HEK293 (cell line): ENCODE data around the gene SHROOM4.

ENCODE experiments used
- KLF1 ChIP-seq: fragments of 450-650 bp; formaldehyde crosslinking; IDR thresholded peaks from 2 replicates; pipeline ENCODE4 v1.5.1; 2016; ENCODE audit warnings: missing biosample characterization, missing genetic modification characterization
- OVOL3 ChIP-seq: fragments of 450-650 bp; formaldehyde crosslinking; IDR thresholded peaks from 2 replicates; pipeline ENCODE4 v1.5.1; 2016; ENCODE audit warnings: missing biosample characterization, missing genetic modification characterization
- PRDM4 ChIP-seq: fragments of 450-650 bp; formaldehyde crosslinking; IDR thresholded peaks from 2 replicates; pipeline ENCODE4 v1.5.1; 2017; ENCODE audit warnings: missing biosample characterization, missing genetic modification characterization
- SCRT2 ChIP-seq: fragments of 450-650 bp; formaldehyde crosslinking; IDR thresholded peaks from 2 replicates; pipeline ENCODE4 v1.5.1; 2016; ENCODE audit warnings: missing biosample characterization, missing genetic modification characterization
- TCF7L2 ChIP-seq: IDR thresholded peaks from 2 replicates; pipeline ENCODE4 v1.6.1; 2011; ENCODE audit warnings: low read depth, mild to moderate bottlenecking, inconsistent platforms, low read length, moderate library complexity, borderline replicate concordance
- YY1 ChIP-seq: fragments of 450-650 bp; formaldehyde crosslinking; IDR thresholded peaks from 2 replicates; pipeline ENCODE4 v1.5.1; 2018; ENCODE audit warnings: missing biosample characterization, missing genetic modification characterization
- ZBTB21 ChIP-seq: fragments of 450-650 bp; formaldehyde crosslinking; IDR thresholded peaks from 2 replicates; pipeline ENCODE4 v1.5.1; 2017; ENCODE audit warnings: missing biosample characterization, missing genetic modification characterization
- ZFP37 ChIP-seq: fragments of 450-650 bp; formaldehyde crosslinking; IDR thresholded peaks from 2 replicates; pipeline ENCODE4 v1.5.1; 2016; ENCODE audit warnings: missing biosample characterization, missing genetic modification characterization
- ZNF274 ChIP-seq, 2 experiments: fragments of 200-500 bp in 1 of 2; fragments of 450-650 bp in 1 of 2; sonication (Bioruptor generic) in 1 of 2; formaldehyde crosslinking in 1 of 2; IDR thresholded peaks; 2 replicates each; pipeline versions ENCODE4 v1.5.1 to v1.6.1; 2014 to 2016; ENCODE audit warnings: borderline replicate concordance in 1 of 2, inconsistent platforms in 1 of 2, low read length in 1 of 2, missing biosample characterization in 1 of 2, missing genetic modification characterization in 1 of 2
- ZNF324 ChIP-seq: fragments of 450-650 bp; formaldehyde crosslinking; IDR thresholded peaks from 2 replicates; pipeline ENCODE4 v1.5.1; 2016; ENCODE audit warnings: missing biosample characterization, missing genetic modification characterization
- TF ChIP-seq, protein P1 (sequence below): fragments of 450-650 bp; formaldehyde crosslinking; IDR thresholded peaks from 2 replicates; pipeline ENCODE4 v1.5.1; 2016; ENCODE audit warnings: missing biosample characterization, missing genetic modification characterization
- TF ChIP-seq, protein P2 (sequence below): fragments of 450-650 bp; formaldehyde crosslinking; optimal IDR thresholded peaks from 2 replicates; pipeline ENCODE3; 2016; ENCODE audit warnings: missing biosample characterization, mild to moderate bottlenecking, missing genetic modification characterization

- TF ChIP-seq, protein P1, sequence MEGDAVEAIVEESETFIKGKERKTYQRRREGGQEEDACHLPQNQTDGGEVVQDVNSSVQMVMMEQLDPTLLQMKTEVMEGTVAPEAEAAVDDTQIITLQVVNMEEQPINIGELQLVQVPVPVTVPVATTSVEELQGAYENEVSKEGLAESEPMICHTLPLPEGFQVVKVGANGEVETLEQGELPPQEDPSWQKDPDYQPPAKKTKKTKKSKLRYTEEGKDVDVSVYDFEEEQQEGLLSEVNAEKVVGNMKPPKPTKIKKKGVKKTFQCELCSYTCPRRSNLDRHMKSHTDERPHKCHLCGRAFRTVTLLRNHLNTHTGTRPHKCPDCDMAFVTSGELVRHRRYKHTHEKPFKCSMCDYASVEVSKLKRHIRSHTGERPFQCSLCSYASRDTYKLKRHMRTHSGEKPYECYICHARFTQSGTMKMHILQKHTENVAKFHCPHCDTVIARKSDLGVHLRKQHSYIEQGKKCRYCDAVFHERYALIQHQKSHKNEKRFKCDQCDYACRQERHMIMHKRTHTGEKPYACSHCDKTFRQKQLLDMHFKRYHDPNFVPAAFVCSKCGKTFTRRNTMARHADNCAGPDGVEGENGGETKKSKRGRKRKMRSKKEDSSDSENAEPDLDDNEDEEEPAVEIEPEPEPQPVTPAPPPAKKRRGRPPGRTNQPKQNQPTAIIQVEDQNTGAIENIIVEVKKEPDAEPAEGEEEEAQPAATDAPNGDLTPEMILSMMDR (tag by site-specific recombination), result no peak
- TF ChIP-seq, protein P2, sequence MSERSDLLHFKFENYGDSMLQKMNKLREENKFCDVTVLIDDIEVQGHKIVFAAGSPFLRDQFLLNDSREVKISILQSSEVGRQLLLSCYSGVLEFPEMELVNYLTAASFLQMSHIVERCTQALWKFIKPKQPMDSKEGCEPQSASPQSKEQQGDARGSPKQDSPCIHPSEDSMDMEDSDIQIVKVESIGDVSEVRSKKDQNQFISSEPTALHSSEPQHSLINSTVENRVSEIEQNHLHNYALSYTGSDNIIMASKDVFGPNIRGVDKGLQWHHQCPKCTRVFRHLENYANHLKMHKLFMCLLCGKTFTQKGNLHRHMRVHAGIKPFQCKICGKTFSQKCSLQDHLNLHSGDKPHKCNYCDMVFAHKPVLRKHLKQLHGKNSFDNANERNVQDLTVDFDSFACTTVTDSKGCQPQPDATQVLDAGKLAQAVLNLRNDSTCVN, result no peak
- TF ChIP-seq ZNF324 (tag by site-specific recombination), result no peak
- no peak for TF ChIP-seq ZFP37 (tag by site-specific recombination)
- TF ChIP-seq ZNF274 (IDR thresholded peaks at IDR 0.05; ENCODE audit: low read length), result no peak
- no peak for TF ChIP-seq ZNF274 (tag by site-specific recombination; IDR thresholded peaks at IDR 0.05; ENCODE audit: borderline replicate concordance)
- no peak for TF ChIP-seq TCF7L2
- no peak for TF ChIP-seq YY1 (tag by site-specific recombination)
- TF ChIP-seq OVOL3, result no peak
- no peak for TF ChIP-seq PRDM4 (tag by site-specific recombination)
- TF ChIP-seq SCRT2 (tag by site-specific recombination), result no peak
- TF ChIP-seq ZBTB21 (tag by site-specific recombination), result no peak
- no peak for TF ChIP-seq KLF1
Measured at GRCh38 chrX:50635162-50635561, 178.8 kb downstream of the SHROOM4 start.
